ENCODE results near the gene MED7. TPM values are rescaled to one million over a fixed set of nuclear protein-coding genes. Genes with fewer than 3 reads are reported as not detected.

The MED7 gene
- total and polyA plus RNA-seq, 4 donors, result 4.1 to 9.2 (median 6.1) TPM

DNA sequence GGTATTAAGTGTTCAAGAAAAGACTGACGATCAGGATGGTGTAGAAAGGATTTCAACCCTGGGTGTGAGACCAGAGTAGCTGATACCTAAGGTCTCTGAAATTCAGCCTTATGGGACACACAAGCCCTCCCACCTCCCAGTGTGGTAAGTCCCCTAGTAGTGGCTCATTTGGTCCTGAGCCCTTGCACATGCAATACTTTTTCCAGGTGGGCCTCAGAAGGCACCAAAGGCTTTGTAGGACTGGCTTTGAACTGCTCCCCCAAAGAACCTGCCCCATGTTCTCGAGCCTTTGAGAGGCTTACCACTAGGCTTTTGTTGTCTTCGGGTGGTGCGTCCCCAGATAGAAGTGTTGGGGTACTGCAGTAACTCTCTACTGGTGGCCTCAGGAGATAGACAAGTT is 22.6 kb upstream of the MED7 start:
- Histone ChIP-seq H3K27me3 (ENCODE audit: control insufficient read depth in 4 of 4, insufficient read depth in 4 of 4, low read length in 3 of 4) (peaks cover 0 to 12% (median 2%) of the 10 kb centered on the region in 4 donors), H3K4me1 (ENCODE audit: control insufficient read depth in 4 of 4, insufficient read depth in 4 of 4, low read length in 3 of 4) (no peaks in the 10 kb centered on the region), H3K4me3 (ENCODE audit: low read depth in 1 of 3, low read length in 3 of 3) (no peak overlapping the region), H3K36me3 (ENCODE audit: control insufficient read depth in 4 of 4, insufficient read depth in 3 of 4, low read depth in 1 of 4, low read length in 3 of 4) (no peaks in the 10 kb centered on the region), H3K9me3 (ENCODE audit: control insufficient read depth in 4 of 4, low read length in 3 of 4) (no peaks in the 10 kb centered on the region), H3K9ac (ENCODE audit: low read depth in 1 of 2, low read length in 2 of 2) (no peak overlapping the region), H3K27ac (ENCODE audit: low read depth in 1 of 2, low read length in 2 of 2) (no peak overlapping the region)
- 85% methylated on average over 4 of the region's 4 CpGs for WGBS
- DNase-seq (ENCODE audit: low spot score), result no peak
- no peak for TF ChIP-seq SP1 (IDR thresholded peaks at IDR 0.05)
- TF ChIP-seq, protein P1, sequence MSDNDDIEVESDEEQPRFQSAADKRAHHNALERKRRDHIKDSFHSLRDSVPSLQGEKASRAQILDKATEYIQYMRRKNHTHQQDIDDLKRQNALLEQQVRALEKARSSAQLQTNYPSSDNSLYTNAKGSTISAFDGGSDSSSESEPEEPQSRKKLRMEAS (IDR thresholded peaks at IDR 0.05), result no peak
- no peak for TF ChIP-seq GABPA (IDR thresholded peaks at IDR 0.05 in 1 of 2, conservative IDR thresholded peaks at IDR 0.05 in 1 of 2)
- TF ChIP-seq YY1 (IDR thresholded peaks at IDR 0.05), result no peak
- TF ChIP-seq, protein P2, sequence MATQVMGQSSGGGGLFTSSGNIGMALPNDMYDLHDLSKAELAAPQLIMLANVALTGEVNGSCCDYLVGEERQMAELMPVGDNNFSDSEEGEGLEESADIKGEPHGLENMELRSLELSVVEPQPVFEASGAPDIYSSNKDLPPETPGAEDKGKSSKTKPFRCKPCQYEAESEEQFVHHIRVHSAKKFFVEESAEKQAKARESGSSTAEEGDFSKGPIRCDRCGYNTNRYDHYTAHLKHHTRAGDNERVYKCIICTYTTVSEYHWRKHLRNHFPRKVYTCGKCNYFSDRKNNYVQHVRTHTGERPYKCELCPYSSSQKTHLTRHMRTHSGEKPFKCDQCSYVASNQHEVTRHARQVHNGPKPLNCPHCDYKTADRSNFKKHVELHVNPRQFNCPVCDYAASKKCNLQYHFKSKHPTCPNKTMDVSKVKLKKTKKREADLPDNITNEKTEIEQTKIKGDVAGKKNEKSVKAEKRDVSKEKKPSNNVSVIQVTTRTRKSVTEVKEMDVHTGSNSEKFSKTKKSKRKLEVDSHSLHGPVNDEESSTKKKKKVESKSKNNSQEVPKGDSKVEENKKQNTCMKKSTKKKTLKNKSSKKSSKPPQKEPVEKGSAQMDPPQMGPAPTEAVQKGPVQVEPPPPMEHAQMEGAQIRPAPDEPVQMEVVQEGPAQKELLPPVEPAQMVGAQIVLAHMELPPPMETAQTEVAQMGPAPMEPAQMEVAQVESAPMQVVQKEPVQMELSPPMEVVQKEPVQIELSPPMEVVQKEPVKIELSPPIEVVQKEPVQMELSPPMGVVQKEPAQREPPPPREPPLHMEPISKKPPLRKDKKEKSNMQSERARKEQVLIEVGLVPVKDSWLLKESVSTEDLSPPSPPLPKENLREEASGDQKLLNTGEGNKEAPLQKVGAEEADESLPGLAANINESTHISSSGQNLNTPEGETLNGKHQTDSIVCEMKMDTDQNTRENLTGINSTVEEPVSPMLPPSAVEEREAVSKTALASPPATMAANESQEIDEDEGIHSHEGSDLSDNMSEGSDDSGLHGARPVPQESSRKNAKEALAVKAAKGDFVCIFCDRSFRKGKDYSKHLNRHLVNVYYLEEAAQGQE (IDR thresholded peaks at IDR 0.05), result no peak

DNA sequence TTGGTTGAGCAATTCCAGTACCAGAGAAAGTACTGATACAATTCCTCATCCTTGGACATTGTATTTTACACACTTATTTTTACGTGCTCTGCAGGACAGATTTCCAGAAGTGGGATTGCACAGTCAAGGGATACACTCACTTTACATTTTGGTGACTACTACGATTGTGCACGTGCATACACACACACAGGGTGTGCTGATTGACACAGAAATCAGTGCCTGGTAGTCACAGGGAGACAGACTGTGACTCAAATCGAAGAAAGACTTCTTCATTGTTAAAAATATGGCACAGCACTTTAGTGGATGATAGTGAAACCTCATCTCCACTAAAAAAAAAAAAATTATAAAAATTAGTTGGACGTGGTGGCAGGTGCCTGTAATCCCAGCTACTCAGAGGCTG is 21.9 kb upstream of the MED7 start:
- DNase-seq (ENCODE audit: low spot score), result no peak
- whole genome bisulfite sequencing, result 77% methylated on average over 5 of the region's 5 CpGs
- Histone ChIP-seq H3K4me1 (ENCODE audit: control insufficient read depth in 4 of 4, insufficient read depth in 4 of 4, low read length in 3 of 4) (no peaks in the 10 kb centered on the region), H3K36me3 (ENCODE audit: control insufficient read depth in 4 of 4, insufficient read depth in 3 of 4, low read depth in 1 of 4, low read length in 3 of 4) (no peaks in the 10 kb centered on the region), H3K9ac (ENCODE audit: low read depth in 1 of 2, low read length in 2 of 2) (no peak overlapping the region), H3K9me3 (ENCODE audit: control insufficient read depth in 4 of 4, low read length in 3 of 4) (no peaks in the 10 kb centered on the region), H3K27me3 (ENCODE audit: control insufficient read depth in 4 of 4, insufficient read depth in 4 of 4, low read length in 3 of 4) (peaks cover 0 to 12% (median 2%) of the 10 kb centered on the region in 4 donors), H3K27ac (ENCODE audit: low read depth in 1 of 2, low read length in 2 of 2) (no peak overlapping the region), H3K4me3 (ENCODE audit: low read depth in 1 of 3, low read length in 3 of 3) (no peak overlapping the region)
- TF ChIP-seq FOXA2 (IDR thresholded peaks at IDR 0.05), result no peak
- no peak for TF ChIP-seq RXRA (IDR thresholded peaks at IDR 0.05)
- TF ChIP-seq JUND (IDR thresholded peaks at IDR 0.05), result no peak
- TF ChIP-seq EGR1 (IDR thresholded peaks at IDR 0.05; ENCODE audit: low read depth in 2 of 2), result no peak
- TF ChIP-seq, protein P3, sequence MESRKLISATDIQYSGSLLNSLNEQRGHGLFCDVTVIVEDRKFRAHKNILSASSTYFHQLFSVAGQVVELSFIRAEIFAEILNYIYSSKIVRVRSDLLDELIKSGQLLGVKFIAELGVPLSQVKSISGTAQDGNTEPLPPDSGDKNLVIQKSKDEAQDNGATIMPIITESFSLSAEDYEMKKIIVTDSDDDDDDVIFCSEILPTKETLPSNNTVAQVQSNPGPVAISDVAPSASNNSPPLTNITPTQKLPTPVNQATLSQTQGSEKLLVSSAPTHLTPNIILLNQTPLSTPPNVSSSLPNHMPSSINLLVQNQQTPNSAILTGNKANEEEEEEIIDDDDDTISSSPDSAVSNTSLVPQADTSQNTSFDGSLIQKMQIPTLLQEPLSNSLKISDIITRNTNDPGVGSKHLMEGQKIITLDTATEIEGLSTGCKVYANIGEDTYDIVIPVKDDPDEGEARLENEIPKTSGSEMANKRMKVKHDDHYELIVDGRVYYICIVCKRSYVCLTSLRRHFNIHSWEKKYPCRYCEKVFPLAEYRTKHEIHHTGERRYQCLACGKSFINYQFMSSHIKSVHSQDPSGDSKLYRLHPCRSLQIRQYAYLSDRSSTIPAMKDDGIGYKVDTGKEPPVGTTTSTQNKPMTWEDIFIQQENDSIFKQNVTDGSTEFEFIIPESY (IDR thresholded peaks at IDR 0.05), result no peak
- no peak for TF ChIP-seq FOXA1 (IDR thresholded peaks at IDR 0.05)
- TF ChIP-seq SP1 (IDR thresholded peaks at IDR 0.05), result no peak
- TF ChIP-seq, protein P4, sequence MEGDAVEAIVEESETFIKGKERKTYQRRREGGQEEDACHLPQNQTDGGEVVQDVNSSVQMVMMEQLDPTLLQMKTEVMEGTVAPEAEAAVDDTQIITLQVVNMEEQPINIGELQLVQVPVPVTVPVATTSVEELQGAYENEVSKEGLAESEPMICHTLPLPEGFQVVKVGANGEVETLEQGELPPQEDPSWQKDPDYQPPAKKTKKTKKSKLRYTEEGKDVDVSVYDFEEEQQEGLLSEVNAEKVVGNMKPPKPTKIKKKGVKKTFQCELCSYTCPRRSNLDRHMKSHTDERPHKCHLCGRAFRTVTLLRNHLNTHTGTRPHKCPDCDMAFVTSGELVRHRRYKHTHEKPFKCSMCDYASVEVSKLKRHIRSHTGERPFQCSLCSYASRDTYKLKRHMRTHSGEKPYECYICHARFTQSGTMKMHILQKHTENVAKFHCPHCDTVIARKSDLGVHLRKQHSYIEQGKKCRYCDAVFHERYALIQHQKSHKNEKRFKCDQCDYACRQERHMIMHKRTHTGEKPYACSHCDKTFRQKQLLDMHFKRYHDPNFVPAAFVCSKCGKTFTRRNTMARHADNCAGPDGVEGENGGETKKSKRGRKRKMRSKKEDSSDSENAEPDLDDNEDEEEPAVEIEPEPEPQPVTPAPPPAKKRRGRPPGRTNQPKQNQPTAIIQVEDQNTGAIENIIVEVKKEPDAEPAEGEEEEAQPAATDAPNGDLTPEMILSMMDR (IDR thresholded peaks at IDR 0.05; ENCODE audit: low read depth, low read length, missing input control), result no peak
- TF ChIP-seq HNF4A (conservative IDR thresholded peaks at IDR 0.05), result no peak
- TF ChIP-seq NR2F2 (IDR thresholded peaks at IDR 0.05), result no peak
- TF ChIP-seq, protein P5, sequence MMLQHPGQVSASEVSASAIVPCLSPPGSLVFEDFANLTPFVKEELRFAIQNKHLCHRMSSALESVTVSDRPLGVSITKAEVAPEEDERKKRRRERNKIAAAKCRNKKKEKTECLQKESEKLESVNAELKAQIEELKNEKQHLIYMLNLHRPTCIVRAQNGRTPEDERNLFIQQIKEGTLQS (IDR thresholded peaks at IDR 0.05), result no peak
- TF ChIP-seq RAD21 (IDR thresholded peaks at IDR 0.05), result no peak
- TF ChIP-seq, protein P1 (IDR thresholded peaks at IDR 0.05), result no peak
